HEK293 (cell line): ENCODE measurements around the gene ZFAND6.

Experiments used
- CTCF ChIA-PET: fragments of 350-600 bp; formaldehyde crosslinking; extraction: SDS; loops from one replicate; lab custom pipeline; 2021; ENCODE audit warnings: antibody characterized with exemption; lab: Yijun Ruan, JAX
- POLR2A ChIA-PET: fragments of 300-600 bp; formaldehyde crosslinking; extraction: SDS; loops from one replicate; lab custom pipeline; 2020; ENCODE audit warnings: antibody characterized with exemption, inconsistent platforms; lab: Yijun Ruan, JAX
- H3K27ac ChIP-seq: fragments of 200-500 bp; sonication (Bioruptor generic); 2 replicates; pipeline ENCODE4 v1.5.1; 2014; ENCODE audit warnings: low read depth, low read length, control low read depth, inconsistent platforms; ENCODE audit errors: extremely low read depth
- H3K36me3 ChIP-seq, 2 experiments: fragments of 200-500 bp in 1 of 2; sonication (Bioruptor generic) in 1 of 2; 1 replicate in 1 of 2; 2 replicates in 1 of 2; pipeline ENCODE4 v1.5.1; 2014 to 2017; ENCODE audit warnings: inconsistent platforms in 2 of 2, low read length in 2 of 2; ENCODE audit not compliant: control insufficient read depth in 2 of 2, insufficient read depth in 1 of 2
- H3K4me1 ChIP-seq: fragments of 200-500 bp; sonication (Bioruptor generic); 2 replicates; pipeline ENCODE4 v1.5.1; 2014; ENCODE audit warnings: mild to moderate bottlenecking, low read length, inconsistent platforms; ENCODE audit not compliant: control insufficient read depth, insufficient read depth
- H3K4me3 ChIP-seq: 2 replicates; pipeline ENCODE4 v1.5.1; 2011; ENCODE audit warnings: low read depth, mild to moderate bottlenecking, control low read depth, low read length, moderate library complexity
- H3K9me3 ChIP-seq: fragments of 200-500 bp; sonication (Bioruptor generic); 2 replicates; pipeline ENCODE4 v1.5.1; 2014; ENCODE audit warnings: low read depth, low read length, inconsistent platforms; ENCODE audit not compliant: control insufficient read depth, insufficient read depth
- EGR2 ChIP-seq: fragments of 450-650 bp; formaldehyde crosslinking; IDR thresholded peaks from 2 replicates; pipeline ENCODE4 v1.5.1; 2016; ENCODE audit warnings: low read depth, missing biosample characterization, missing genetic modification characterization
- IKZF3 ChIP-seq: fragments of 450-650 bp; IDR thresholded peaks from 2 replicates; pipeline ENCODE4 v1.5.0; 2018; ENCODE audit warnings: missing biosample characterization, mild to moderate bottlenecking, missing genetic modification characterization, moderate library complexity
- ZBTB20 ChIP-seq: fragments of 450-650 bp; formaldehyde crosslinking; IDR thresholded peaks from 2 replicates; pipeline ENCODE4 v1.5.1; 2016; ENCODE audit warnings: missing biosample characterization, missing genetic modification characterization
- ZBTB7A ChIP-seq: fragments of 450-650 bp; formaldehyde crosslinking; IDR thresholded peaks from 2 replicates; pipeline ENCODE4 v1.5.1; 2016; ENCODE audit warnings: low read depth, missing biosample characterization, missing genetic modification characterization
- ZFP41 ChIP-seq: fragments of 450-650 bp; formaldehyde crosslinking; IDR thresholded peaks from 2 replicates; pipeline ENCODE4 v1.5.1; 2016; ENCODE audit warnings: missing biosample characterization, missing genetic modification characterization, borderline replicate concordance
- ZNF558 ChIP-seq: fragments of 450-650 bp; formaldehyde crosslinking; IDR thresholded peaks from 2 replicates; pipeline ENCODE4 v1.5.1; 2016; ENCODE audit warnings: missing biosample characterization, missing genetic modification characterization
- ZNF596 ChIP-seq: fragments of 450-650 bp; IDR thresholded peaks from 2 replicates; pipeline ENCODE4 v1.5.0; 2018; ENCODE audit warnings: missing biosample characterization, mild to moderate bottlenecking, missing genetic modification characterization, moderate library complexity
- ZNF624 ChIP-seq: fragments of 450-650 bp; formaldehyde crosslinking; IDR thresholded peaks from 2 replicates; pipeline ENCODE4 v1.5.1; 2017; ENCODE audit warnings: missing biosample characterization, missing genetic modification characterization
- ZNF626 ChIP-seq: fragments of 450-650 bp; sonication (Bioruptor Pico); formaldehyde crosslinking; IDR thresholded peaks from 2 replicates; pipeline ENCODE4 v1.5.1; 2018; ENCODE audit warnings: missing biosample characterization, missing genetic modification characterization, inconsistent platforms
- ZNF660 ChIP-seq: fragments of 450-650 bp; IDR thresholded peaks from 2 replicates; pipeline ENCODE4 v1.5.1; 2018; ENCODE audit warnings: missing biosample characterization, mild to moderate bottlenecking, missing genetic modification characterization
- ZXDB ChIP-seq: fragments of 450-650 bp; formaldehyde crosslinking; IDR thresholded peaks from 2 replicates; pipeline ENCODE4 v1.5.1; 2016; ENCODE audit warnings: missing biosample characterization, missing genetic modification characterization
- TF ChIP-seq, protein P1 (sequence below): fragments of 450-650 bp; formaldehyde crosslinking; IDR thresholded peaks from 2 replicates; pipeline ENCODE4 v1.5.1; 2017; ENCODE audit warnings: missing biosample characterization, mild to moderate bottlenecking, missing genetic modification characterization, moderate library complexity
- TF ChIP-seq, protein P2 (sequence below): fragments of 450-650 bp; formaldehyde crosslinking; IDR thresholded peaks from 2 replicates; pipeline ENCODE4 v1.5.1; 2016; ENCODE audit warnings: missing biosample characterization, missing genetic modification characterization
- TF ChIP-seq, protein P3 (sequence below): fragments of 450-650 bp; formaldehyde crosslinking; IDR thresholded peaks from 2 replicates; pipeline ENCODE4 v1.5.1; 2017; ENCODE audit warnings: missing biosample characterization, missing genetic modification characterization
- TF ChIP-seq, protein P4 (sequence below): fragments of 450-650 bp; formaldehyde crosslinking; IDR thresholded peaks from 2 replicates; pipeline ENCODE4 v1.5.1; 2016; ENCODE audit warnings: missing biosample characterization, missing genetic modification characterization
- TF ChIP-seq, protein P5 (sequence below): fragments of 450-650 bp; formaldehyde crosslinking; conservative IDR thresholded peaks from 2 replicates; pipeline ENCODE4 v1.5.1; 2016; ENCODE audit warnings: low read depth, missing biosample characterization, missing genetic modification characterization
- TF ChIP-seq, protein P6 (sequence below): fragments of 450-650 bp; formaldehyde crosslinking; optimal IDR thresholded peaks from 2 replicates; pipeline ENCODE3; 2016; ENCODE audit warnings: missing biosample characterization, mild to moderate bottlenecking, missing genetic modification characterization
- TF ChIP-seq, protein P7 (sequence below): fragments of 450-650 bp; formaldehyde crosslinking; IDR thresholded peaks from 2 replicates; pipeline ENCODE4 v1.5.1; 2016; ENCODE audit warnings: missing biosample characterization, missing genetic modification characterization
- TF ChIP-seq, protein P8 (sequence below): fragments of 450-650 bp; formaldehyde crosslinking; IDR thresholded peaks from 2 replicates; pipeline ENCODE4 v1.5.1; 2016; ENCODE audit warnings: missing biosample characterization, missing genetic modification characterization

ZFAND6 gene

DNA sequence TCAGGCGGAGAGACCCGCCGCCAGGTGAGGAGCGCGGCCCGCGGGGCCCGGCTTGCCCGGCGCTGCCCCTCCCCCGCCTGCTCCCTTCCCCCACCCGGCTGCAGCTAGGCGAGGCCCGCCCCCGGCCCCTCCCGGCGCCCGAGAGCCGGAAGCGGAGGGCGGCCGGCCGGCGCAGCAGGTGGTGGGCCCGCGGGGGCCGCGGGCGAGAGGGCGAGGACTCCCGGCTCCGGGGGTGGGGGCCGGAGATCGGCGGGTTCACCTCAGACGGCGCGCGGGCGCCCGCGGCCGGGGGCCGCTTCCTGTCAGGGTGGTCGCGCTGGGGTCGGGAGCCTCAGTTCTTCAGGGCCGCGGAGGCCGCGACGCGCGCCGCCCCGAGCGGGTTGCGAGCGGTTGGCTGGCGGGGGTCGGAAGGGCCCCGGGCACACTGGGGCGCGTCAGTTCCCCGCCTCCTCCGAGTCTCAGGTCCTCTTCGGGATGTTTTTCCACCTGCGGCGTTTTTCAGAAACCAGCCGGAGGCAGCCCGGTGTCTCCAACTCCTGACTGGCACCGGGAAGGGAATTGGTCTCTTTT is 395 bp downstream of the ZFAND6 start:
- H3K36me3 ChIP-seq: peaks cover 0 to 8% of the 10 kb centered on the region in 2 experiments; a peak in 1 of 3 replicates
- peaks cover 19% of the 10 kb centered on the region for H3K4me1 ChIP-seq
- ChIA-PET CTCF (interaction anchor here (0.6 to 1.2 kb wide), 5 partner anchors 35 to 113 kb away, joined by 3 to 4 read pairs (median 4); no protein-coding TSS in a partner anchor), POLR2A (interaction anchor here (0.6 to 4.0 kb wide), 9 partner anchors 10 to 137 kb away, joined by 3 to 21 read pairs (median 4); partner anchors contain the start of gene FAH)
- peak overlapping the region; percentile 98 for H3K27ac ChIP-seq
- no peaks in the 10 kb centered on the region for H3K9me3 ChIP-seq
- peak overlapping the region; percentile 80 for H3K4me3 ChIP-seq
- TF ChIP-seq ZNF626 (tag by site-specific recombination) (no peak), EGR2 (tag by site-specific recombination) (no peak), IKZF3 (tag by site-specific recombination) (peak; percentile 52; the same call in 1 of the 2 replicates), ZBTB20 (tag by site-specific recombination) (peak; percentile 72; the same call in 1 of the 2 replicates), ZNF660 (tag by site-specific recombination) (peak; percentile 29; the same call in 1 of the 2 replicates), ZFP41 (tag by site-specific recombination) (no peak), ZBTB7A (tag by site-specific recombination) (no peak), ZXDB (tag by site-specific recombination) (no peak), ZNF624 (no peak), ZNF596 (tag by site-specific recombination) (0 out of 2 replicates have a peak, but pooled peaks have one; percentile 8), ZNF558 (tag by site-specific recombination) (no peak)
- TF ChIP-seq, protein P1, sequence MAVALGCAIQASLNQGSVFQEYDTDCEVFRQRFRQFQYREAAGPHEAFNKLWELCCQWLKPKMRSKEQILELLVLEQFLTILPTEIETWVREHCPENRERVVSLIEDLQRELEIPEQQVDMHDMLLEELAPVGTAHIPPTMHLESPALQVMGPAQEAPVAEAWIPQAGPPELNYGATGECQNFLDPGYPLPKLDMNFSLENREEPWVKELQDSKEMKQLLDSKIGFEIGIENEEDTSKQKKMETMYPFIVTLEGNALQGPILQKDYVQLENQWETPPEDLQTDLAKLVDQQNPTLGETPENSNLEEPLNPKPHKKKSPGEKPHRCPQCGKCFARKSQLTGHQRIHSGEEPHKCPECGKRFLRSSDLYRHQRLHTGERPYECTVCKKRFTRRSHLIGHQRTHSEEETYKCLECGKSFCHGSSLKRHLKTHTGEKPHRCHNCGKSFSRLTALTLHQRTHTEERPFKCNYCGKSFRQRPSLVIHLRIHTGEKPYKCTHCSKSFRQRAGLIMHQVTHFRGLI (tag by site-specific recombination): no peak
- TF ChIP-seq, protein P2, sequence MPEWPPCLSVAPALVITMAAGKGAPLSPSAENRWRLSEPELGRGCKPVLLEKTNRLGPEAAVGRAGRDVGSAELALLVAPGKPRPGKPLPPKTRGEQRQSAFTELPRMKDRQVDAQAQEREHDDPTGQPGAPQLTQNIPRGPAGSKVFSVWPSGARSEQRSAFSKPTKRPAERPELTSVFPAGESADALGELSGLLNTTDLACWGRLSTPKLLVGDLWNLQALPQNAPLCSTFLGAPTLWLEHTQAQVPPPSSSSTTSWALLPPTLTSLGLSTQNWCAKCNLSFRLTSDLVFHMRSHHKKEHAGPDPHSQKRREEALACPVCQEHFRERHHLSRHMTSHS: no peak
- TF ChIP-seq, protein P3, sequence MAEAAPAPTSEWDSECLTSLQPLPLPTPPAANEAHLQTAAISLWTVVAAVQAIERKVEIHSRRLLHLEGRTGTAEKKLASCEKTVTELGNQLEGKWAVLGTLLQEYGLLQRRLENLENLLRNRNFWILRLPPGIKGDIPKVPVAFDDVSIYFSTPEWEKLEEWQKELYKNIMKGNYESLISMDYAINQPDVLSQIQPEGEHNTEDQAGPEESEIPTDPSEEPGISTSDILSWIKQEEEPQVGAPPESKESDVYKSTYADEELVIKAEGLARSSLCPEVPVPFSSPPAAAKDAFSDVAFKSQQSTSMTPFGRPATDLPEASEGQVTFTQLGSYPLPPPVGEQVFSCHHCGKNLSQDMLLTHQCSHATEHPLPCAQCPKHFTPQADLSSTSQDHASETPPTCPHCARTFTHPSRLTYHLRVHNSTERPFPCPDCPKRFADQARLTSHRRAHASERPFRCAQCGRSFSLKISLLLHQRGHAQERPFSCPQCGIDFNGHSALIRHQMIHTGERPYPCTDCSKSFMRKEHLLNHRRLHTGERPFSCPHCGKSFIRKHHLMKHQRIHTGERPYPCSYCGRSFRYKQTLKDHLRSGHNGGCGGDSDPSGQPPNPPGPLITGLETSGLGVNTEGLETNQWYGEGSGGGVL (tag by site-specific recombination): peak; percentile 20; the same call in 1 of the 2 replicates
- TF ChIP-seq, protein P4, sequence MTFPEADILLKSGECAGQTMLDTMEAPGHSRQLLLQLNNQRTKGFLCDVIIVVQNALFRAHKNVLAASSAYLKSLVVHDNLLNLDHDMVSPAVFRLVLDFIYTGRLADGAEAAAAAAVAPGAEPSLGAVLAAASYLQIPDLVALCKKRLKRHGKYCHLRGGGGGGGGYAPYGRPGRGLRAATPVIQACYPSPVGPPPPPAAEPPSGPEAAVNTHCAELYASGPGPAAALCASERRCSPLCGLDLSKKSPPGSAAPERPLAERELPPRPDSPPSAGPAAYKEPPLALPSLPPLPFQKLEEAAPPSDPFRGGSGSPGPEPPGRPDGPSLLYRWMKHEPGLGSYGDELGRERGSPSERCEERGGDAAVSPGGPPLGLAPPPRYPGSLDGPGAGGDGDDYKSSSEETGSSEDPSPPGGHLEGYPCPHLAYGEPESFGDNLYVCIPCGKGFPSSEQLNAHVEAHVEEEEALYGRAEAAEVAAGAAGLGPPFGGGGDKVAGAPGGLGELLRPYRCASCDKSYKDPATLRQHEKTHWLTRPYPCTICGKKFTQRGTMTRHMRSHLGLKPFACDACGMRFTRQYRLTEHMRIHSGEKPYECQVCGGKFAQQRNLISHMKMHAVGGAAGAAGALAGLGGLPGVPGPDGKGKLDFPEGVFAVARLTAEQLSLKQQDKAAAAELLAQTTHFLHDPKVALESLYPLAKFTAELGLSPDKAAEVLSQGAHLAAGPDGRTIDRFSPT (tag by site-specific recombination): no peak
- TF ChIP-seq, protein P5, sequence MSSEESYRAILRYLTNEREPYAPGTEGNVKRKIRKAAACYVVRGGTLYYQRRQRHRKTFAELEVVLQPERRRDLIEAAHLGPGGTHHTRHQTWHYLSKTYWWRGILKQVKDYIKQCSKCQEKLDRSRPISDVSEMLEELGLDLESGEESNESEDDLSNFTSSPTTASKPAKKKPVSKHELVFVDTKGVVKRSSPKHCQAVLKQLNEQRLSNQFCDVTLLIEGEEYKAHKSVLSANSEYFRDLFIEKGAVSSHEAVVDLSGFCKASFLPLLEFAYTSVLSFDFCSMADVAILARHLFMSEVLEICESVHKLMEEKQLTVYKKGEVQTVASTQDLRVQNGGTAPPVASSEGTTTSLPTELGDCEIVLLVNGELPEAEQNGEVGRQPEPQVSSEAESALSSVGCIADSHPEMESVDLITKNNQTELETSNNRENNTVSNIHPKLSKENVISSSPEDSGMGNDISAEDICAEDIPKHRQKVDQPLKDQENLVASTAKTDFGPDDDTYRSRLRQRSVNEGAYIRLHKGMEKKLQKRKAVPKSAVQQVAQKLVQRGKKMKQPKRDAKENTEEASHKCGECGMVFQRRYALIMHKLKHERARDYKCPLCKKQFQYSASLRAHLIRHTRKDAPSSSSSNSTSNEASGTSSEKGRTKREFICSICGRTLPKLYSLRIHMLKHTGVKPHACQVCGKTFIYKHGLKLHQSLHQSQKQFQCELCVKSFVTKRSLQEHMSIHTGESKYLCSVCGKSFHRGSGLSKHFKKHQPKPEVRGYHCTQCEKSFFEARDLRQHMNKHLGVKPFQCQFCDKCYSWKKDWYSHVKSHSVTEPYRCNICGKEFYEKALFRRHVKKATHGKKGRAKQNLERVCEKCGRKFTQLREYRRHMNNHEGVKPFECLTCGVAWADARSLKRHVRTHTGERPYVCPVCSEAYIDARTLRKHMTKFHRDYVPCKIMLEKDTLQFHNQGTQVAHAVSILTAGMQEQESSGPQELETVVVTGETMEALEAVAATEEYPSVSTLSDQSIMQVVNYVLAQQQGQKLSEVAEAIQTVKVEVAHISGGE (tag by site-specific recombination): 0 out of 2 replicates have a peak, but pooled peaks have one; percentile 19
- TF ChIP-seq, protein P6, sequence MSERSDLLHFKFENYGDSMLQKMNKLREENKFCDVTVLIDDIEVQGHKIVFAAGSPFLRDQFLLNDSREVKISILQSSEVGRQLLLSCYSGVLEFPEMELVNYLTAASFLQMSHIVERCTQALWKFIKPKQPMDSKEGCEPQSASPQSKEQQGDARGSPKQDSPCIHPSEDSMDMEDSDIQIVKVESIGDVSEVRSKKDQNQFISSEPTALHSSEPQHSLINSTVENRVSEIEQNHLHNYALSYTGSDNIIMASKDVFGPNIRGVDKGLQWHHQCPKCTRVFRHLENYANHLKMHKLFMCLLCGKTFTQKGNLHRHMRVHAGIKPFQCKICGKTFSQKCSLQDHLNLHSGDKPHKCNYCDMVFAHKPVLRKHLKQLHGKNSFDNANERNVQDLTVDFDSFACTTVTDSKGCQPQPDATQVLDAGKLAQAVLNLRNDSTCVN (tag by site-specific recombination): peak; percentile 72
- TF ChIP-seq, protein P7, sequence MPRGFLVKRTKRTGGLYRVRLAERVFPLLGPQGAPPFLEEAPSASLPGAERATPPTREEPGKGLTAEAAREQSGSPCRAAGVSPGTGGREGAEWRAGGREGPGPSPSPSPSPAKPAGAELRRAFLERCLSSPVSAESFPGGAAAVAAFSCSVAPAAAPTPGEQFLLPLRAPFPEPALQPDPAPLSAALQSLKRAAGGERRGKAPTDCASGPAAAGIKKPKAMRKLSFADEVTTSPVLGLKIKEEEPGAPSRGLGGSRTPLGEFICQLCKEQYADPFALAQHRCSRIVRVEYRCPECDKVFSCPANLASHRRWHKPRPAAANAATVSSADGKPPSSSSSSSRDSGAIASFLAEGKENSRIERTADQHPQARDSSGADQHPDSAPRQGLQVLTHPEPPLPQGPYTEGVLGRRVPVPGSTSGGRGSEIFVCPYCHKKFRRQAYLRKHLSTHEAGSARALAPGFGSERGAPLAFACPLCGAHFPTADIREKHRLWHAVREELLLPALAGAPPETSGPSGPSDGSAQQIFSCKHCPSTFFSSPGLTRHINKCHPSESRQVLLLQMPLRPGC (tag by site-specific recombination): no peak
- TF ChIP-seq, protein P8, sequence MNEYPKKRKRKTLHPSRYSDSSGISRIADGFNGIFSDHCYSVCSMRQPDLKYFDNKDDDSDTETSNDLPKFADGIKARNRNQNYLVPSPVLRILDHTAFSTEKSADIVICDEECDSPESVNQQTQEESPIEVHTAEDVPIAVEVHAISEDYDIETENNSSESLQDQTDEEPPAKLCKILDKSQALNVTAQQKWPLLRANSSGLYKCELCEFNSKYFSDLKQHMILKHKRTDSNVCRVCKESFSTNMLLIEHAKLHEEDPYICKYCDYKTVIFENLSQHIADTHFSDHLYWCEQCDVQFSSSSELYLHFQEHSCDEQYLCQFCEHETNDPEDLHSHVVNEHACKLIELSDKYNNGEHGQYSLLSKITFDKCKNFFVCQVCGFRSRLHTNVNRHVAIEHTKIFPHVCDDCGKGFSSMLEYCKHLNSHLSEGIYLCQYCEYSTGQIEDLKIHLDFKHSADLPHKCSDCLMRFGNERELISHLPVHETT (tag by site-specific recombination): no peak
